Esophagus muscularis mucosa (tissue), 3 donors: Measurements from ENCODE around the gene TMC1.

ENCODE experiments used
- POLR2A ChIP-seq: fragments of 450-650 bp; IDR thresholded peaks from one replicate; pipeline ENCODE4 v1.6.1; 2017; ENCODE audit warnings: antibody characterized with exemption, moderate library complexity, mild to moderate bottlenecking, low read depth
- POLR2AphosphoS5 ChIP-seq, 2 donors: sonication (generic); formaldehyde crosslinking; IDR thresholded peaks; one replicate each; pipeline ENCODE4 v1.6.1; 2017; ENCODE audit warnings: antibody characterized with exemption in 2 of 2
- TF ChIP-seq, protein P1 (sequence below), 3 experiments: fragments of 200-600 bp in 2 of 3; fragments of 450-650 bp in 1 of 3; sonication (generic) in 2 of 3; IDR thresholded peaks; one replicate each; pipeline ENCODE4 v1.5.1; 2017 to 2019; ENCODE audit warnings: antibody characterized with exemption in 3 of 3, mild to moderate bottlenecking in 2 of 3, moderate library complexity in 1 of 3

DNA sequence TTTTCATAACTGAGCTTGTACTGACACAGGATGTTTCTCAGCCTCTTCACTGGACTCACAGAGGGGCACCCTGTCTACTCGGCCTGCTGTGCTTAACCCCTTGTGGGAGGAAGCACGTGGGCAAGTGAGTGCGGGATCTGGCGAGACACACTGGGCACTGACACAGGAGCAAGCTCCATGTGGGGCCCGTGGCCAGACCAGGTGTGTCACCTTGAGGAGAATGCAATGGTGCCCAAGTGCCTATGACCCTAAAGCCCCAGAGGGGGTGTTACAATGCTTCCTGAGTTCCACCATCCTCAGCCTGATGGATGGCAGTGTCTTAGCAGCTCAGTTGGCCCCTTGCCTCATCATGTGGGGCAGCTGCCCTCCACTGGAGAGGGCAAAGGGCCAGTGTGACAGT, 302.6 kb downstream of the TMC1 start:
- TF ChIP-seq, protein P1, sequence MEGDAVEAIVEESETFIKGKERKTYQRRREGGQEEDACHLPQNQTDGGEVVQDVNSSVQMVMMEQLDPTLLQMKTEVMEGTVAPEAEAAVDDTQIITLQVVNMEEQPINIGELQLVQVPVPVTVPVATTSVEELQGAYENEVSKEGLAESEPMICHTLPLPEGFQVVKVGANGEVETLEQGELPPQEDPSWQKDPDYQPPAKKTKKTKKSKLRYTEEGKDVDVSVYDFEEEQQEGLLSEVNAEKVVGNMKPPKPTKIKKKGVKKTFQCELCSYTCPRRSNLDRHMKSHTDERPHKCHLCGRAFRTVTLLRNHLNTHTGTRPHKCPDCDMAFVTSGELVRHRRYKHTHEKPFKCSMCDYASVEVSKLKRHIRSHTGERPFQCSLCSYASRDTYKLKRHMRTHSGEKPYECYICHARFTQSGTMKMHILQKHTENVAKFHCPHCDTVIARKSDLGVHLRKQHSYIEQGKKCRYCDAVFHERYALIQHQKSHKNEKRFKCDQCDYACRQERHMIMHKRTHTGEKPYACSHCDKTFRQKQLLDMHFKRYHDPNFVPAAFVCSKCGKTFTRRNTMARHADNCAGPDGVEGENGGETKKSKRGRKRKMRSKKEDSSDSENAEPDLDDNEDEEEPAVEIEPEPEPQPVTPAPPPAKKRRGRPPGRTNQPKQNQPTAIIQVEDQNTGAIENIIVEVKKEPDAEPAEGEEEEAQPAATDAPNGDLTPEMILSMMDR (IDR thresholded peaks at IDR 0.05) = no peak
- TF ChIP-seq POLR2A = no peak
- no peak for TF ChIP-seq POLR2AphosphoS5 (IDR thresholded peaks at IDR 0.05)
